K562 (cell line): ENCODE results near the gene POLRMT. TPM values are rescaled to one million over a fixed set of nuclear protein-coding genes. Genes with fewer than 3 reads are reported as not detected.
A peak's percentile ranks its signal among the peaks of the same experiment; 100 is the strongest.

Experiments
- ATAC-seq: fragments of 200-7000 bp; cut with Tn5 transposase; 3 replicates; pipeline ENCODE4 v1.9.1; 2020; ENCODE audit warnings: moderate library complexity
- BruUV-seq: library from RNA; stranded (reverse); fragments of 400-500 nt; replicated peaks from 2 replicates; lab custom pipeline; 2021; lab: Mats Ljungman, UMichigan
- CTCF ChIA-PET: fragments of 300-600 bp; formaldehyde crosslinking; extraction: SDS; loops from one replicate; lab custom pipeline; 2021; ENCODE audit warnings: low intra/inter-chr PET ratio; lab: Yijun Ruan, JAX
- POLR2A ChIA-PET: fragments of 300-600, 350-650 bp; sonication (Branson Sonifier 250); formaldehyde crosslinking; extraction: SDS; loops from one replicate; lab custom pipeline; 2021; ENCODE audit warnings: antibody characterized with exemption, inconsistent platforms; lab: Yijun Ruan, JAX
- DNase-seq, 4 experiments: peaks; one replicate each; pipeline versions ENCODE4 v3.0.0 to v3.0.0-alpha.2; 2011 to 2018; ENCODE audit warnings: low spot score in 3 of 4, mixed read lengths in 3 of 4; ENCODE audit errors: extremely low read depth in 1 of 4
- FAIRE-seq: peaks from 2 replicates; lab custom pipeline; 2011; peaks lifted over from hg19 to GRCh38; lab: Jason Lieb, UNC
- H2AFZ ChIP-seq: 2 replicates; pipeline ENCODE4 v1.6.0; 2011; ENCODE audit warnings: low read depth, low read length, control low read depth, inconsistent platforms
- H3K27ac ChIP-seq: fragments of 200-600 bp; 3 replicates; pipeline ENCODE4 v1.8.0; 2011; ENCODE audit warnings: low read depth, mild to moderate bottlenecking, control low read depth, inconsistent platforms, low read length, moderate library complexity, mixed read lengths; ENCODE audit errors: extremely low read depth
- H3K27me3 ChIP-seq, 2 experiments: fragments of 300-600 bp in 1 of 2; 2 replicates in 1 of 2; 3 replicates in 1 of 2; pipeline versions ENCODE4 v1.6.0 to v1.8.0; 2011; ENCODE audit warnings: inconsistent platforms in 2 of 2, low read length in 2 of 2, mild to moderate bottlenecking in 1 of 2, mixed read lengths in 1 of 2, moderate library complexity in 1 of 2; ENCODE audit not compliant: control insufficient read depth in 2 of 2, insufficient read depth in 2 of 2
- H3K36me3 ChIP-seq: fragments of 300-600 bp; 3 replicates; pipeline ENCODE4 v1.8.0; 2011; ENCODE audit warnings: mild to moderate bottlenecking, low read length, inconsistent platforms; ENCODE audit not compliant: control insufficient read depth, insufficient read depth
- H3K4me1 ChIP-seq, 2 experiments: fragments of 200-600 bp in 1 of 2; replicated peaks in 1 of 2; 2 replicates in 1 of 2; 3 replicates in 1 of 2; pipeline versions ENCODE4 v1.5.1 to v1.8.0; 2011; ENCODE audit warnings: inconsistent platforms in 2 of 2, low read length in 2 of 2, mild to moderate bottlenecking in 1 of 2, mixed read lengths in 1 of 2, moderate library complexity in 1 of 2; ENCODE audit not compliant: control insufficient read depth in 2 of 2, insufficient read depth in 2 of 2
- H3K4me2 ChIP-seq: 2 replicates; pipeline ENCODE4 v1.6.1; 2011; ENCODE audit warnings: low read length, control low read depth, inconsistent platforms, mixed read lengths; ENCODE audit not compliant: insufficient read depth
- H3K4me3 ChIP-seq: fragments of 200-600 bp; sonication (generic), shearing (Covaris generic); 2 replicates; pipeline ENCODE4 v1.5.1; 2016; ENCODE audit warnings: control low read depth, inconsistent platforms
- H3K79me2 ChIP-seq: fragments of 200-600 bp; 3 replicates; pipeline ENCODE4 v1.8.0; 2011; ENCODE audit warnings: low read length, inconsistent platforms; ENCODE audit not compliant: control insufficient read depth, insufficient read depth
- H3K9ac ChIP-seq, 2 experiments: 2 replicates each; pipeline versions ENCODE4 v1.6.0 to v1.6.1; 2011; ENCODE audit warnings: low read depth in 2 of 2, low read length in 2 of 2, control low read depth in 1 of 2, inconsistent platforms in 1 of 2, mild to moderate bottlenecking in 1 of 2, mixed read lengths in 1 of 2; ENCODE audit not compliant: insufficient read depth in 1 of 2
- H3K9me1 ChIP-seq: one replicate; pipeline ENCODE4 v1.6.0; 2011; ENCODE audit warnings: inconsistent platforms, mild to moderate bottlenecking, low read length, moderate library complexity; ENCODE audit not compliant: control insufficient read depth, insufficient read depth
- H3K9me3 ChIP-seq: replicated peaks from 2 replicates; pipeline ENCODE4 v1.5.1; 2011; ENCODE audit warnings: low read depth, low read length, inconsistent platforms; ENCODE audit not compliant: control insufficient read depth, insufficient read depth
- H4K20me1 ChIP-seq: replicated peaks from 2 replicates; pipeline ENCODE4 v1.6.1; 2011; ENCODE audit warnings: low read length, inconsistent platforms, mixed read lengths; ENCODE audit not compliant: control insufficient read depth, insufficient read depth
- BCLAF1 ChIP-seq, 2 experiments: fragments of 450-650 bp in 1 of 2; IDR thresholded peaks; 2 replicates each; pipeline ENCODE4 v1.6.1; 2011 to 2017; ENCODE audit warnings: low read depth in 2 of 2, antibody characterized with exemption in 1 of 2, borderline replicate concordance in 1 of 2, low read length in 1 of 2, mild to moderate bottlenecking in 1 of 2, mixed read lengths in 1 of 2; ENCODE audit not compliant: control insufficient read depth in 1 of 2
- CSDE1 ChIP-seq, 2 experiments: fragments of 450-650 bp; IDR thresholded peaks; 2 replicates each; pipeline ENCODE4 v1.6.1; 2016; ENCODE audit warnings: mild to moderate bottlenecking in 1 of 2
- FUS ChIP-seq: fragments of 200-400 bp; formaldehyde crosslinking; optimal IDR thresholded peaks from 2 replicates; pipeline ENCODE3; 2017; ENCODE audit warnings: low read depth, low read length
- HES1 ChIP-seq: fragments of 450-650 bp; IDR thresholded peaks from 2 replicates; pipeline ENCODE4 v1.6.1; 2016; ENCODE audit warnings: low read depth, mild to moderate bottlenecking, moderate library complexity
- KAT2B ChIP-seq: IDR thresholded peaks from one replicate; pipeline ENCODE4 v1.6.1; 2012; ENCODE audit warnings: low read depth, mild to moderate bottlenecking, control low read depth, inconsistent platforms, low read length, moderate library complexity
- MAZ ChIP-seq, 2 experiments: fragments of 450-650 bp in 1 of 2; sonication (generic) in 1 of 2; formaldehyde crosslinking; IDR thresholded peaks in 1 of 2; conservative IDR thresholded peaks in 1 of 2; 2 replicates each; pipeline versions ENCODE4 v1.4.0 to v1.5.0; 2020; ENCODE audit warnings: mild to moderate bottlenecking in 1 of 2, missing genetic modification reagents in 1 of 2
- MCM5 ChIP-seq: fragments of 450-650 bp; IDR thresholded peaks from 2 replicates; pipeline ENCODE4 v1.6.1; 2016; ENCODE audit warnings: low read depth
- POLR2AphosphoS5 ChIP-seq: IDR thresholded peaks from 2 replicates; pipeline ENCODE4 v1.6.1; 2011; ENCODE audit warnings: mild to moderate bottlenecking, low read depth, low read length, moderate library complexity; ENCODE audit not compliant: control insufficient read depth, insufficient read depth
- RBM22 ChIP-seq: fragments of 200-400 bp; formaldehyde crosslinking; IDR thresholded peaks from 2 replicates; pipeline ENCODE4 v1.6.1; 2018; ENCODE audit warnings: low read length, low read depth; ENCODE audit not compliant: poor library complexity, severe bottlenecking
- RBM34 ChIP-seq: fragments of 200-400 bp; formaldehyde crosslinking; IDR thresholded peaks from 2 replicates; pipeline ENCODE4 v1.6.1; 2018; ENCODE audit warnings: low read length, borderline replicate concordance; ENCODE audit not compliant: insufficient read depth
- TARDBP ChIP-seq: fragments of 450-650 bp; IDR thresholded peaks from 2 replicates; pipeline ENCODE4 v1.6.1; 2016
- ZNF232 ChIP-seq: sonication (generic); formaldehyde crosslinking; IDR thresholded peaks from 2 replicates; pipeline ENCODE4 v1.8.0; 2022; ENCODE audit warnings: mild to moderate bottlenecking, missing genetic modification reagents
- ZNF347 ChIP-seq: fragments of 450-650 bp; formaldehyde crosslinking; IDR thresholded peaks from 2 replicates; pipeline ENCODE4 v1.4.0; 2020; ENCODE audit warnings: low read depth, mild to moderate bottlenecking, moderate library complexity
- WGBS: fragments of 100-300 bp; shearing (Covaris generic); methylation state at CpG from one replicate; pipeline ENCODE4 v1.1.6; 2016; ENCODE audit warnings: low coverage, mixed read lengths; ENCODE audit not compliant: insufficient coverage; ENCODE audit errors: missing lambda C conversion rate; 5-methylcytosine and 5-hydroxymethylcytosine counted together
- in situ Hi-C: fragments of 300-500 bp; cut with MboI; formaldehyde crosslinking; loops from 4 replicates; pipeline ENCODE4 v1.15.0; 2018; ENCODE audit warnings: inconsistent platforms, mixed read lengths
- intact Hi-C: fragments of 100-400 bp; cut with micrococcal nuclease; formaldehyde crosslinking; loops from 2 replicates; pipeline ENCODE4 v1.14.2; 2022
- polyA plus RNA-seq, 8 experiments: library from polyadenylated mRNA; depleted of rRNA in 4 of 8; stranded (reverse) in 5 of 8; unstranded in 3 of 8; fragments of >200 nt; fragmentation: Nextera tagmentation in 2 of 8; fragmentation: Illumina TruSeq in 1 of 8; extraction: Ambion mirVana in 2 of 8; extraction: Trizol in 1 of 8; gene quantifications; 2 replicates each; pipeline versions ENCODE4 v1.2.1 to v1.2.3, GENCODE V29; 2011 to 2014; ENCODE audit warnings: inconsistent platforms in 1 of 8, missing spikeins in 1 of 8
- total RNA-seq, 7 experiments: library from RNA; depleted of rRNA in 6 of 7; stranded (reverse); fragments of >200 nt in 6 of 7; fragmentation: Illumina TruSeq in 2 of 7; extraction: Trizol in 2 of 7; gene quantifications; 2 replicates each; pipeline versions ENCODE4 v1.2.1 to v1.2.3, GENCODE V29; 2011 to 2021; ENCODE audit warnings: low replicate concordance in 1 of 7
- TF ChIP-seq, protein P1 (sequence below): sonication (generic); formaldehyde crosslinking; IDR thresholded peaks from 2 replicates; pipeline ENCODE4 v1.8.1; 2023; ENCODE audit warnings: mild to moderate bottlenecking, missing genetic modification reagents

Gene POLRMT
- total and polyA plus RNA-seq, 9 of the 15 experiments (the other 6 are each of a cell fraction or from before 2014, with no cell fraction given), result 30.3 to 144 (median 68.0) TPM

DNA sequence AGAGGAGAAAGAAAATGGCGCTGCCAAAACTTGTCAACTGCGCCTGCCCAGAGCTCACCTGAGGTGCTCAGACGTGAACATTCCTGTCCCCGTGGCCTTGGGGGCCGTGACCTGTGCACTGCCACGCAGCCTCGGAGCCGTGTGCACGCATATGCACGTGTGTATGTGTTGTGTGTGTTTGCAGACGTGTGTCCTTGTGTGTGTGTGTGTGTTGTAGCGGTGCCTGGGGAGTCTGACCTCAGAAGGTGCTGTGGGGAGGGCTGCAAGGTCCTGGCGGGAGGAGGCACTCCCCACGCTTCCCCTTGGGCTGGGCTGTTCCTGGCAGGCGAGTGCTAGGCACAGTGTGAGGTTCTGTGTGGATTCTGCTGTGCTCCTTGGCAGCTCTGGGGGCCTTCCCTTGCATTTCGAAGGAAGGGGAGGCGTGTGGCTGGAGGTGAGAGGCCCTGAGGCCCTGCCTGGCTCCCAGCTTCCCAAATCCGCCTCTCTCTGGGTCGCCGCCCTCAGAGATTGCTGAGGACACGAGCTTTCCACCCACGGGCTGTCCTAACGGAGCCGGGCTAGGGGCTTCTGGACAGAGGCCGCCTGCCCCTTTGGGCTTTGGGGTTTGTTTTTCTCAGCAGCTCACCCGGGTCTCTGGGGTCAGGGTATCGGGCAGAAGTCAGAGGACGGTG is 56.4 kb downstream of the POLRMT start:
- H3K4me2 ChIP-seq, result no peak overlapping the region
- ATAC-seq, result no peak
- intact Hi-C loops, result no loop called here
- WGBS, result 79% methylated on average over 21 of the region's 28 CpGs
- CTCF ChIA-PET, result no interaction called here
- no peaks in the 10 kb centered on the region for H3K9me3 ChIP-seq
- no peak overlapping the region for H2AFZ ChIP-seq
- no peak for FAIRE-seq
- H3K79me2 ChIP-seq, result peaks cover 81% of the 10 kb centered on the region
- H3K9me1 ChIP-seq, result peaks cover 15% of the 10 kb centered on the region
- H3K36me3 ChIP-seq, result peaks cover 60% of the 10 kb centered on the region; the same call in 2 of the 3 replicates
- H4K20me1 ChIP-seq, result peaks cover 72% of the 10 kb centered on the region
- H3K4me3 ChIP-seq, result no peak overlapping the region
- no TSS peak for BruUV-seq
- in situ Hi-C loops, result no loop called here
- H3K9ac ChIP-seq, result peak overlapping the region in 1 of 2 experiments; percentile 83; a peak in 2 of 4 replicates
- H3K4me1 ChIP-seq, result peaks cover 28 to 89% of the 10 kb centered on the region in 2 experiments
- no peak overlapping the region; the same call in 2 of the 3 replicates for H3K27ac ChIP-seq
- H3K27me3 ChIP-seq, result no peaks in the 10 kb centered on the region
- DNase-seq, result no peak
- POLR2A ChIA-PET, result interaction anchor here (0.6 to 0.8 kb wide), 2 partner anchors 31 to 227 kb away, joined by 4 to 5 read pairs; no protein-coding TSS in a partner anchor
- TF ChIP-seq MCM5, result no peak
- no peak for TF ChIP-seq RBM34
- TF ChIP-seq ZNF232, result no peak
- TF ChIP-seq BCLAF1 (IDR thresholded peaks at IDR 0.05; ENCODE audit: borderline replicate concordance in 1 of 2, control insufficient read depth in 1 of 2, low read depth in 2 of 2, low read length in 1 of 2), result no peak
- TF ChIP-seq TARDBP, result no peak
- no peak for TF ChIP-seq ZNF347 (CRISPR knock-in tag)
- TF ChIP-seq FUS, result no peak
- 0 out of 2 replicates have a peak, but pooled peaks have one; percentile 11 for TF ChIP-seq POLR2AphosphoS5
- TF ChIP-seq MAZ (CRISPR knock-in tag; conservative IDR thresholded peaks at IDR 0.05 in 1 of 2, IDR thresholded peaks at IDR 0.05 in 1 of 2), result no peak
- TF ChIP-seq RBM22, result peak; percentile 25
- no peak for TF ChIP-seq CSDE1 (IDR thresholded peaks at IDR 0.05)
- no peak for TF ChIP-seq HES1
- TF ChIP-seq, protein P1, sequence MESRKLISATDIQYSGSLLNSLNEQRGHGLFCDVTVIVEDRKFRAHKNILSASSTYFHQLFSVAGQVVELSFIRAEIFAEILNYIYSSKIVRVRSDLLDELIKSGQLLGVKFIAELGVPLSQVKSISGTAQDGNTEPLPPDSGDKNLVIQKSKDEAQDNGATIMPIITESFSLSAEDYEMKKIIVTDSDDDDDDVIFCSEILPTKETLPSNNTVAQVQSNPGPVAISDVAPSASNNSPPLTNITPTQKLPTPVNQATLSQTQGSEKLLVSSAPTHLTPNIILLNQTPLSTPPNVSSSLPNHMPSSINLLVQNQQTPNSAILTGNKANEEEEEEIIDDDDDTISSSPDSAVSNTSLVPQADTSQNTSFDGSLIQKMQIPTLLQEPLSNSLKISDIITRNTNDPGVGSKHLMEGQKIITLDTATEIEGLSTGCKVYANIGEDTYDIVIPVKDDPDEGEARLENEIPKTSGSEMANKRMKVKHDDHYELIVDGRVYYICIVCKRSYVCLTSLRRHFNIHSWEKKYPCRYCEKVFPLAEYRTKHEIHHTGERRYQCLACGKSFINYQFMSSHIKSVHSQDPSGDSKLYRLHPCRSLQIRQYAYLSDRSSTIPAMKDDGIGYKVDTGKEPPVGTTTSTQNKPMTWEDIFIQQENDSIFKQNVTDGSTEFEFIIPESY (CRISPR knock-in tag), result peak; percentile 84
- TF ChIP-seq KAT2B, result no peak
